Lung (tissue), 12 donors: Measurements from ENCODE around the gene ZNF287. TPM values are rescaled to one million over a fixed set of nuclear protein-coding genes. Genes with fewer than 3 reads are reported as not detected.

Experiments
- ATAC-seq: fragments of 200-7000 bp; cut with Tn5 transposase; one replicate; pipeline ENCODE4 v1.9.1; 2020; ENCODE audit warnings: moderate number of reproducible peaks; ENCODE audit not compliant: insufficient read depth, low FRiP score
- DNase-seq, 3 donors: peaks; one replicate each; pipeline ENCODE4 v3.0.0-alpha.2; 2013 to 2017
- H3K27ac ChIP-seq, 2 donors: one replicate each; pipeline ENCODE4 v1.5.1; 2013; ENCODE audit warnings: mild to moderate bottlenecking in 2 of 2, moderate library complexity in 2 of 2, control low read depth in 1 of 2, inconsistent platforms in 1 of 2, low read depth in 1 of 2, low read length in 1 of 2
- H3K27me3 ChIP-seq, 3 donors: one replicate each; pipeline ENCODE4 v1.5.1; 2013; ENCODE audit warnings: low read length in 2 of 3; ENCODE audit not compliant: control insufficient read depth in 3 of 3, insufficient read depth in 3 of 3
- H3K36me3 ChIP-seq, 4 donors: one replicate each; pipeline ENCODE4 v1.5.1; 2013; ENCODE audit warnings: low read length in 4 of 4, mild to moderate bottlenecking in 1 of 4, moderate library complexity in 1 of 4; ENCODE audit not compliant: control insufficient read depth in 4 of 4, insufficient read depth in 4 of 4
- H3K4me1 ChIP-seq, 5 donors: one replicate each; pipeline ENCODE4 v1.5.1; 2013; ENCODE audit warnings: low read length in 5 of 5, mild to moderate bottlenecking in 2 of 5, moderate library complexity in 1 of 5; ENCODE audit not compliant: control insufficient read depth in 5 of 5, insufficient read depth in 5 of 5
- H3K4me3 ChIP-seq: one replicate; pipeline ENCODE4 v1.5.1; 2013; ENCODE audit warnings: mild to moderate bottlenecking, control low read depth, moderate library complexity
- H3K9ac ChIP-seq, 2 donors: one replicate each; pipeline ENCODE4 v1.5.1; 2013; ENCODE audit warnings: low read length in 2 of 2, control low read depth in 1 of 2; ENCODE audit not compliant: insufficient read depth in 1 of 2
- H3K9me3 ChIP-seq, 4 donors: one replicate each; pipeline ENCODE4 v1.5.1; 2013; ENCODE audit warnings: low read length in 3 of 4, mild to moderate bottlenecking in 1 of 4, moderate library complexity in 1 of 4; ENCODE audit not compliant: control insufficient read depth in 4 of 4, insufficient read depth in 3 of 4
- CTCF ChIP-seq: IDR thresholded peaks from 2 replicates; pipeline ENCODE4 v1.5.1; 2012; ENCODE audit warnings: mild to moderate bottlenecking; ENCODE audit errors: control extremely low read depth, extremely low read depth
- WGBS, 2 donors: extraction: QIAGEN DNeasy Blood & Tissue Kit; methylation state at CpG; one replicate each; pipeline ENCODE4 v1.1.7; 2013; 5-methylcytosine and 5-hydroxymethylcytosine counted together
- polyA plus RNA-seq, 2 donors: library from polyadenylated mRNA; stranded (reverse); fragments of 200-250 nt; gene quantifications; one replicate each; pipeline ENCODE4 v1.2.1, GENCODE V29; 2013
- total RNA-seq, 2 donors: library from RNA; depleted of rRNA in 1 of 2; stranded (reverse); fragments of >200 nt in 1 of 2; gene quantifications; one replicate each; pipeline ENCODE4 v1.2.1, GENCODE V29; 2014 to 2021
- donor health status: control.
- donor health status: control.
- donor health status: Bipolar disorder and iron deficiency.
- donor health status: healthy.
- donor health status: DM: yes; HTN: yes; CAD: no.

Gene ZNF287
- total and polyA plus RNA-seq, 4 donors, result 2.7 to 6.6 (median 5.0) TPM

GRCh38 chr17:16504984-16505383, 64.0 kb downstream of the ZNF287 start:
- Histone ChIP-seq H3K4me1 (no peaks in the 10 kb centered on the region), H3K27ac (no peak overlapping the region), H3K36me3 (no peaks in the 10 kb centered on the region), H3K4me3 (no peak overlapping the region), H3K9me3 (no peaks in the 10 kb centered on the region), H3K9ac (no peak overlapping the region), H3K27me3 (peaks cover 0 to 2% (median 0%) of the 10 kb centered on the region in 3 donors)
- DNase-seq, result no peak
- no peak for TF ChIP-seq CTCF
- 83 to 90% methylated on average over 3 of the region's 3 CpGs for WGBS, 2 donors
- no peak for ATAC-seq

Other genes starting within 250 kb of the ZNF287 start
- gene CENPV, start 215.7 kb downstream of the ZNF287 start, total RNA-seq, result 10 to 100 TPM; 13.9 to 16.8 TPM
- 10 to 100 TPM; 10.1 to 15.1 TPM for gene CENPV, start 215.7 kb downstream of the ZNF287 start, polyA plus RNA-seq
- 1,000 to 10,000 TPM; 1,313 to 1,870 TPM for gene UBB, start 188.1 kb downstream of the ZNF287 start, total RNA-seq
- 1,000 to 10,000 TPM in 1 of 2 donors, 100 to 1,000 TPM in 1; 602 to 1,175 TPM for gene UBB, start 188.1 kb downstream of the ZNF287 start, polyA plus RNA-seq
- gene TRPV2, start 153.6 kb downstream of the ZNF287 start, total RNA-seq, result 100 to 1,000 TPM in 1 of 2 donors, 10 to 100 TPM in 1; 12.6 to 105 TPM
- 10 to 100 TPM; 45.1 to 46.3 TPM for gene TRPV2, start 153.6 kb downstream of the ZNF287 start, polyA plus RNA-seq
- gene LRRC75A, start 77.0 kb downstream of the ZNF287 start, total RNA-seq, result 1 to 10 TPM; 3.3 to 3.4 TPM
- gene LRRC75A, start 77.0 kb downstream of the ZNF287 start, polyA plus RNA-seq, result 1 to 10 TPM in 1 of 2 donors, under 1 TPM in 1; 0.68 to 1.6 TPM
- 10 to 100 TPM in 1 of 2 donors, 1 to 10 TPM in 1; 5.3 to 11.7 TPM for gene ZNF624, start 84.6 kb upstream of the ZNF287 start, total RNA-seq
- 1 to 10 TPM; 1.2 to 1.3 TPM for gene ZNF624, start 84.6 kb upstream of the ZNF287 start, polyA plus RNA-seq
- 1 to 10 TPM; 1.8 to 6.7 TPM for gene CCDC144A, start 121.0 kb upstream of the ZNF287 start, total RNA-seq
- gene CCDC144A, start 121.0 kb upstream of the ZNF287 start, polyA plus RNA-seq, result 1 to 10 TPM in 1 of 2 donors, under 1 TPM in 1; 0.96 to 1.5 TPM